ENCODE results near the gene YBX1. TPM values are rescaled to one million over a fixed set of nuclear protein-coding genes. Genes with fewer than 3 reads are reported as not detected.

YBX1 gene
- total RNA-seq, 2 experiments from 2014 or later = 1,101 to 1,134 TPM

Other genes with a start within 250 kb of the YBX1 start
- 1 to 10 TPM in 1 of 2 experiments, under 1 TPM in 1; 0.97 to 1.3 TPM for gene ZMYND12, start 226.4 kb upstream of the YBX1 start, total RNA-seq
- gene PPCS, start 225.9 kb upstream of the YBX1 start, total RNA-seq = 10 to 100 TPM; 50.8 to 52.3 TPM
- gene CCDC30, start 219.1 kb upstream of the YBX1 start, total RNA-seq = 1 to 10 TPM; 1.5 to 2.3 TPM
- 10 to 100 TPM; 91.0 to 94.0 TPM for gene PPIH, start 24.0 kb upstream of the YBX1 start, total RNA-seq
- gene CLDN19, start 57.8 kb downstream of the YBX1 start, total RNA-seq = not detected
- gene P3H1, start 84.6 kb downstream of the YBX1 start, total RNA-seq = 10 to 100 TPM; 32.0 to 34.8 TPM
- 1 to 10 TPM; 5.6 to 7.6 TPM for gene C1orf50, start 84.8 kb downstream of the YBX1 start, total RNA-seq
- under 1 TPM; 0.15 to 0.33 TPM for gene TMEM269, start 102.6 kb downstream of the YBX1 start, total RNA-seq
- 1 to 10 TPM; 3.4 to 4.5 TPM for gene ERMAP, start 134.7 kb downstream of the YBX1 start, total RNA-seq
- 10 to 100 TPM; 16.8 to 18.8 TPM for gene SVBP, start 135.0 kb downstream of the YBX1 start, total RNA-seq
- gene ZNF691, start 164.2 kb downstream of the YBX1 start, total RNA-seq = 1 to 10 TPM; 8.6 to 9.5 TPM